GM21723 (cell line): Measurements from ENCODE around the gene AFAP1.

Source experiments
- ATAC-seq: cut with Tn5 transposase; IDR thresholded peaks from one replicate; pipeline ENCODE4 v1.9.1; 2021; ENCODE audit warnings: mild to moderate bottlenecking, moderate library complexity; ENCODE audit not compliant: unreplicated experiment

AFAP1 gene

GRCh38 chr4:7741946-7742806, 197.5 kb downstream of the AFAP1 start:
- ATAC-seq, result no peak

GRCh38 chr4:7740866-7741525, 198.7 kb downstream of the AFAP1 start:
- no peak for ATAC-seq

GRCh38 chr4:7739918-7740865, 199.5 kb downstream of the AFAP1 start:
- no peak for ATAC-seq

GRCh38 chr4:7739077-7739917, 200.4 kb downstream of the AFAP1 start:
- no peak for ATAC-seq

- no peak for ATAC-seq
Observed at GRCh38 chr4:7738458-7739076, 201.1 kb downstream of the AFAP1 start.

GRCh38 chr4:7737752-7738457, 201.8 kb downstream of the AFAP1 start:
- ATAC-seq, result no peak

- no peak for ATAC-seq
Observed at GRCh38 chr4:7737268-7737645, 202.4 kb downstream of the AFAP1 start.

- no peak for ATAC-seq
Observed at GRCh38 chr4:7736436-7737267, 203.0 kb downstream of the AFAP1 start.

GRCh38 chr4:7735961-7736360, 203.7 kb downstream of the AFAP1 start:
- no peak for ATAC-seq

- ATAC-seq, result no peak
Observed at GRCh38 chr4:7735395-7735794, 204.3 kb downstream of the AFAP1 start.

GRCh38 chr4:7734651-7735260, 204.9 kb downstream of the AFAP1 start:
- no peak for ATAC-seq

GRCh38 chr4:7733801-7734650, 205.6 kb downstream of the AFAP1 start:
- no peak for ATAC-seq

- ATAC-seq, result no peak
Observed at GRCh38 chr4:7733201-7733600, 206.5 kb downstream of the AFAP1 start.

- ATAC-seq, result no peak
Observed at GRCh38 chr4:7732263-7732662, 207.4 kb downstream of the AFAP1 start.

- no peak for ATAC-seq
Observed at GRCh38 chr4:7731437-7731836, 208.2 kb downstream of the AFAP1 start.

- ATAC-seq, result no peak
Observed at GRCh38 chr4:7727749-7728148, 211.9 kb downstream of the AFAP1 start.
